ENCODE data around the gene ADAT2. TPM values are rescaled to one million over a fixed set of nuclear protein-coding genes. Genes with fewer than 3 reads are reported as not detected.

ADAT2 gene
- total RNA-seq, 4 donors from 2014 or later = 3.6 to 9.4 (median 5.4) TPM

GRCh38 chr6:143486752-143487151 is 36.3 kb upstream of the ADAT2 start:
- 93 to 94% methylated on average over 3 of the region's 3 CpGs for WGBS, 2 donors
- intact Hi-C loops (cut with DNase I) = no loop called here

GRCh38 chr6:143485967-143486366 is 35.5 kb upstream of the ADAT2 start:
- no peaks in the 10 kb centered on the region for H3K4me1 ChIP-seq
- WGBS, 2 donors = 91 to 93% methylated on average over 2 of the region's 2 CpGs
- intact Hi-C loops (cut with DNase I) = no loop called here
- TF ChIP-seq CTCF (IDR thresholded peaks at IDR 0.05) = no peak
- no peak for TF ChIP-seq POLR2A (IDR thresholded peaks at IDR 0.05)
- no peaks in the 10 kb centered on the region for H3K36me3 ChIP-seq
- no peak overlapping the region for H3K4me3 ChIP-seq (replicated peaks in 1 of 3)
- no peak for DNase-seq
- H3K27me3 ChIP-seq = no peaks in the 10 kb centered on the region
- H3K27ac ChIP-seq = no peak overlapping the region
- no peaks in the 10 kb centered on the region for H3K9me3 ChIP-seq

More at GRCh38 chr6:143486752-143487151, 36.3 kb upstream of the ADAT2 start:
- no peaks in the 10 kb centered on the region for H3K4me1 ChIP-seq
- no peak overlapping the region for H3K4me3 ChIP-seq (replicated peaks in 1 of 3)
- DNase-seq = no peak
- H3K27ac ChIP-seq = no peak overlapping the region
- H3K36me3 ChIP-seq = no peaks in the 10 kb centered on the region
- no peaks in the 10 kb centered on the region for H3K27me3 ChIP-seq
- TF ChIP-seq POLR2A (IDR thresholded peaks at IDR 0.05) = no peak
- no peak for TF ChIP-seq CTCF (IDR thresholded peaks at IDR 0.05)
- H3K9me3 ChIP-seq = no peaks in the 10 kb centered on the region

- Histone ChIP-seq H3K27me3 (no peaks in the 10 kb centered on the region), H3K36me3 (no peaks in the 10 kb centered on the region), H3K27ac (no peak overlapping the region), H3K9me3 (no peaks in the 10 kb centered on the region), H3K4me3 (replicated peaks in 1 of 3) (no peak overlapping the region), H3K4me1 (no peaks in the 10 kb centered on the region)
- 95 to 98% methylated on average over 2 of the region's 2 CpGs for WGBS, 2 donors
- TF ChIP-seq CTCF (IDR thresholded peaks at IDR 0.05) (no peak), POLR2A (IDR thresholded peaks at IDR 0.05) (no peak)
- no peak for DNase-seq
- intact Hi-C loops (cut with DNase I) = no loop called here
These were observed 32.1 kb upstream of the ADAT2 start for GRCh38 chr6:143482593-143482992.

- WGBS, 2 donors = 92 to 97% methylated on average over 3 of the region's 3 CpGs
- TF ChIP-seq CTCF (IDR thresholded peaks at IDR 0.05) = no peak
- TF ChIP-seq POLR2A (IDR thresholded peaks at IDR 0.05) = no peak
- intact Hi-C loops (cut with DNase I) = no loop called here
- Histone ChIP-seq H3K27me3 (no peaks in the 10 kb centered on the region), H3K4me1 (no peaks in the 10 kb centered on the region), H3K36me3 (peaks cover 0 to 10% of the 10 kb centered on the region in 2 donors), H3K9me3 (no peaks in the 10 kb centered on the region), H3K27ac (no peak overlapping the region), H3K4me3 (replicated peaks in 1 of 3) (no peak overlapping the region)
- no peak for DNase-seq
These were observed 28.1 kb upstream of the ADAT2 start for GRCh38 chr6:143478479-143479062.

- Histone ChIP-seq H3K27ac (no peak overlapping the region), H3K27me3 (no peaks in the 10 kb centered on the region), H3K36me3 (peaks cover 10 to 11% of the 10 kb centered on the region in 2 donors), H3K9me3 (no peaks in the 10 kb centered on the region), H3K4me1 (no peaks in the 10 kb centered on the region), H3K4me3 (replicated peaks in 1 of 3) (no peak overlapping the region)
- intact Hi-C loops (cut with DNase I) = no loop called here
- WGBS, 2 donors = 90 to 98% methylated on average over 1 of the region's 1 CpG
- TF ChIP-seq POLR2A (IDR thresholded peaks at IDR 0.05) = no peak
- TF ChIP-seq CTCF (IDR thresholded peaks at IDR 0.05) = no peak
- no peak for DNase-seq
These were observed 26.1 kb upstream of the ADAT2 start for GRCh38 chr6:143476545-143476944.

All from thyroid gland (tissue), 4 donors.